ENCODE measurements around the gene TUBA1A.

TUBA1A gene

GRCh38 chr12:49188916-49189367 lies at the start of gene TUBA1A:
TUBA1A (minus strand) TSS chr12:49189080; CDS start chr12:49188979, 101 bp downstream.
- peak; percentile 74 to 79 for DNase-seq
- no peak for TF ChIP-seq GATA1 (IDR thresholded peaks at IDR 0.05; ENCODE audit: low read depth, low read length)
- TF ChIP-seq POLR2A (IDR thresholded peaks at IDR 0.05; ENCODE audit: low read length) = peak; percentile 97

DNA sequence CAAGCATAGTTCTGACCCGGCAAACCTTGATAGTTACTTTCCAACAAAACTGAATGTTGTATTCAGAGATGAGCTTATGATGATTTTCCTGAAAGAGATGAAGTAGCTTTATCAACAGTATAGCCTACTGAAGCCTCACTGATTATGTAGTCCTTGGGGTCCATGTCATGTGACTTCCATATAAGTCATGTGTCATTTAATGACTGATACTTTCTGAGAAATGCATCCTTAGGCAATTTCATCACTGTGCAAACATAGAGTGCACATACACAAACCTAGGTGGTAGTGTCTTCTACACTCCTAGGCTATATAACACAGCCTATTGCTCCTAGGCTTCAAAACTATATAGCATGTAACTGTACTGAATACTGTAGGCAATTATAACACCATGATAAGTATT lies 47.5 kb upstream of the TUBA1A start:
- no peak for TF ChIP-seq POLR2A (IDR thresholded peaks at IDR 0.05; ENCODE audit: low read length)
- TF ChIP-seq GATA1 (IDR thresholded peaks at IDR 0.05; ENCODE audit: low read depth, low read length) = no peak
- peak; percentile 27 to 45 for DNase-seq

- TF ChIP-seq POLR2A (IDR thresholded peaks at IDR 0.05; ENCODE audit: low read length) (peak; percentile 47), GATA1 (IDR thresholded peaks at IDR 0.05; ENCODE audit: low read depth, low read length) (no peak)
- peak; percentile 34 to 50 for DNase-seq
These were observed 45.1 kb upstream of the TUBA1A start for GRCh38 chr12:49233842-49234526.

DNA sequence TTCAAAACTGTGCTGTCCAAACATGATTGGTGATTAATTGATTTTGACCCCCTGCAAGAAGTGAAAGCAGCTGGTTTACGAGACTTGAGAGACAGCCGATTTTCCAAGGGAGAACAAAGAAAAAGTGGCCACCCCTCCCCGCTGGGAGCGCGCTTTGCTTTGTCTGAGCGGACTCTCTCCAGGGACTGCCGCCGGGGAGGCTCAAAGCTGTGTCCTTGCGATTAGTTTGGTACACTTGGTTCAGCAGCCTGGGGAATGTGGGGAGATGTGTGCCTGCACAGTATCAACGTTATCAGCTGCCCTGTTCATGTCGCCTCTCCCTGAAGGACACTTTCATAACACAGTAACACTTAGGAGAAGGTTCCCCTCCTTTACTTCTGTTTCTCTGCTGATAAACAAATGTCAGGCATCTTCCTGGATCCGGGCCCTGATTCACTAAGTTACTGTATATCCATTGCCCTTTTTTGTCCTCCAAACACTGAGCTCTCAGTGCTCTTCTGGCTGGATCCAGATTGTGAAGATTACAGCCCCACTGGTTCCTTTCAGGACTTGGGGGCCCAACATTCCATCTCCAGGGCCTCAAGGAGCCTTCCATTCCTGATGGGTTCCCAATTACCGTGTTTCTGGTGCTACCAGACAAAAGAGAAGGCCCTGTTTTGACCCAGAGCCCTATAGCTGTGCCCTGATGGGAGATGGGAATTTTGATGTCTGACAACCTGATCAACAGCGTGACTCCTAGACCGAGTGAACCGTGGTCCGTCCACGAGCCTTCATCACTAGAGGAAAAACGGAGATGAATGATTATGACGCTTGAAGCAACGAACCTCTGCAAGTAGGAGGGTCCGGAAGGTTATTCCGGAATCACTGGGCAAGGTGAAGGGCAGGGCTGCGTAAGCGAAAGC lies 44.3 kb upstream of the TUBA1A start:
- DNase-seq = peak; percentile 87 to 94

GRCh38 chr12:49231878-49232655 lies 43.2 kb upstream of the TUBA1A start:
- DNase-seq = peak in 1 of 2 experiments; percentile 41
- TF ChIP-seq GATA1 (IDR thresholded peaks at IDR 0.05; ENCODE audit: low read depth, low read length) (no peak), POLR2A (IDR thresholded peaks at IDR 0.05; ENCODE audit: low read length) (no peak)

More for the DNA sequence above, 44.3 kb upstream of the TUBA1A start:
- peak; percentile 72 for TF ChIP-seq GATA1 (IDR thresholded peaks at IDR 0.05; ENCODE audit: low read depth, low read length)
- TF ChIP-seq POLR2A (IDR thresholded peaks at IDR 0.05; ENCODE audit: low read length) = peak; percentile 39

DNA sequence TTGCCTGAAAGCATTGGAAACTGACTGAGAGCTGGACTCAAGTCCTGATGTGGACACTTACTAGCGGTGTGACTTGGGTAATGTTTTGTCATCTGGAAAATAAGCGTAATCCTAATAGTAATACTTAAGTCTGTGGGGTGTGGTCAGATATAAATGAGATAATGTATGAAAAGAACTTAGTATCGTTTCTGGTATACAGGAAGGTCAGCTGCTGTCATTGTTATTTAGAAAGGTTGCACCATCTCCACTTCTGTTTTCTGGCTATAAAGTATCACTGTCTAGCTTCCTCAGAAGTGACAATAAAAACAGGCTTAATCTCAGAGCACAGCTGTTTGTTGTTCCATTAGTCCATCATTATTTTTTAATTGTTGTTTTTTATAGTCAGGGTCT lies 41.9 kb upstream of the TUBA1A start:
- peak; percentile 12 to 22 for DNase-seq
- TF ChIP-seq POLR2A (IDR thresholded peaks at IDR 0.05; ENCODE audit: low read length) (peak; percentile 16), GATA1 (IDR thresholded peaks at IDR 0.05; ENCODE audit: low read depth, low read length) (no peak)

DNA sequence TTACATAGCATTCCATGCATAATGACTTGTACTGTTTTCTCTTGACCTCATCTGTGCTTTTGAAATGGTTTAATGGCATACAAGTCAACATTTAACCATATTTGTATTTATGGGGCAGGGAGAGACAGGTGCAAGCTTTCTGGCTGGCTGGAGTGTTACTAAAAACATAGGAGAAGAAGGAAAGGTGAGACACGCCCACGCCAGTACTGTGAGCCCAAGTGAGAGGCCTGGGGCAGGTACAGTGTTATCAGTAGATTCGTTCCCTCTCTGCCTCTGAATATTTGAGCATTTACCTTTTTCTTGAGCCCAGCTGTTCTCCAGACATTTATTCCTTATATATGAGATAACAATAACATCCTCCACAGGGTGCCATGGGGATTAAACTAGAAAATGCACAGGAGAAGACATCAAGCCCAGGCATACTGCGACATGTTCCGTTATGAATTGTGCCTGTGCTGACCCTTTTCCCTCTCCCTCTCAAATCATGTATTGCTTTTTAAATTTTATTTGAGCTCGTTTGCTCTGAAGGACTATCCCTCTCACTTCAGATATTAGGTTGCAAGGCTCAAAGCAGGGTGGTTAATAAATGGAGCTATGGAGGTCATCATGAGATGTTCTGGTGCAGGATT lies 41.4 kb upstream of the TUBA1A start:
- no peak for DNase-seq
- no peak for TF ChIP-seq GATA1 (IDR thresholded peaks at IDR 0.05; ENCODE audit: low read depth, low read length)
- TF ChIP-seq POLR2A (IDR thresholded peaks at IDR 0.05; ENCODE audit: low read length) = no peak

DNA sequence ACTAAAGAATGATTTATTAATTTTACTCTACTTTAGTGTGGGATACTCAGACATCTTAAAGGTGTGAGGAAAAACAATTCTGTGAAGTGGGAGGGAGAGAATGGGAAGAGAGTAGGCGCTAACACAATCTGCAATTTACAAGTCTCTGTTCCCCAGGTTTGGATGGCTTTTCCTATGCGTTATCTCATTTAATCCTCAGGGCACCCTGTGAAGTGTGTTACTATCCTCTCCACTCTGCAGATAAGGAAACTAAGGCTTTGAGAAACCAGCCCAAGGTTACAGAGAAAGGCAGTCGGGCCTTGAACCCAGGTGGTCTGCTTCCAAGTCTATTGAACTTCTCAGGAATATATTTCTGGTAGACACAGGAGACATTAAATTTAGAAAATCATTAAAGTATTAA lies 39.8 kb upstream of the TUBA1A start:
- TF ChIP-seq POLR2A (IDR thresholded peaks at IDR 0.05; ENCODE audit: low read length) (no peak), GATA1 (IDR thresholded peaks at IDR 0.05; ENCODE audit: low read depth, low read length) (no peak)
- no peak for DNase-seq

- TF ChIP-seq GATA1 (IDR thresholded peaks at IDR 0.05; ENCODE audit: low read depth, low read length) (no peak), POLR2A (IDR thresholded peaks at IDR 0.05; ENCODE audit: low read length) (no peak)
- no peak for DNase-seq
These were observed 38.8 kb upstream of the TUBA1A start for GRCh38 chr12:49227713-49228112.

DNA sequence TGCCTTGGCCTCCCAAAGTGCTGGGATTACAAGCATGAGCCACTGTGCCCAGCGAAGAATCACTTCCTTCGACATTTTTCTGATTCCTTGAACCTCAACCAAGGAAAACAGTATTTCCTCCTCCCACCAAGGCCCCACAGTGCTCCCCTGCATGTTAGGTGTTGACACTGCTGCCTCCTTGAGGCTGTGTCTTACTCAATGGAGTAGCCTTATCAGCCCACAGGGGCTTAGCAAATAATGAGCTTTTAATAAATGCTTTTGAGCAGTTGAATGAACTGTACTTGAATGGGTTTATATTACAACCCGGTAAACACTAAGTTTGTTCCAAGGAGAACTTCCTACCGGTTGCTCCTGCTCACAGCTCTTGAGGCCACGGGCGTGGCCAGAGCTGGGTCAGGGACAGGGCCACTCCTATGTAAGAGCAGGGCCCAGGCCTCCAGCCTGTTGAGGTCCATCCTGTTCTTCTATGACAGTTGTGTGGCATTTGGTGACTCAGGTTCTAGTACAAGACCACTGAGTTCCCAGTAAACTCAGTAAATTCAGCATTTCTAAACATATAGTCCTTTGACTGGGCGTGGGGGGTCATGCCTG lies 36.8 kb upstream of the TUBA1A start:
- peak in 1 of 2 experiments; percentile 30 for DNase-seq
- TF ChIP-seq GATA1 (IDR thresholded peaks at IDR 0.05; ENCODE audit: low read depth, low read length) = no peak
- TF ChIP-seq POLR2A (IDR thresholded peaks at IDR 0.05; ENCODE audit: low read length) = no peak

DNA sequence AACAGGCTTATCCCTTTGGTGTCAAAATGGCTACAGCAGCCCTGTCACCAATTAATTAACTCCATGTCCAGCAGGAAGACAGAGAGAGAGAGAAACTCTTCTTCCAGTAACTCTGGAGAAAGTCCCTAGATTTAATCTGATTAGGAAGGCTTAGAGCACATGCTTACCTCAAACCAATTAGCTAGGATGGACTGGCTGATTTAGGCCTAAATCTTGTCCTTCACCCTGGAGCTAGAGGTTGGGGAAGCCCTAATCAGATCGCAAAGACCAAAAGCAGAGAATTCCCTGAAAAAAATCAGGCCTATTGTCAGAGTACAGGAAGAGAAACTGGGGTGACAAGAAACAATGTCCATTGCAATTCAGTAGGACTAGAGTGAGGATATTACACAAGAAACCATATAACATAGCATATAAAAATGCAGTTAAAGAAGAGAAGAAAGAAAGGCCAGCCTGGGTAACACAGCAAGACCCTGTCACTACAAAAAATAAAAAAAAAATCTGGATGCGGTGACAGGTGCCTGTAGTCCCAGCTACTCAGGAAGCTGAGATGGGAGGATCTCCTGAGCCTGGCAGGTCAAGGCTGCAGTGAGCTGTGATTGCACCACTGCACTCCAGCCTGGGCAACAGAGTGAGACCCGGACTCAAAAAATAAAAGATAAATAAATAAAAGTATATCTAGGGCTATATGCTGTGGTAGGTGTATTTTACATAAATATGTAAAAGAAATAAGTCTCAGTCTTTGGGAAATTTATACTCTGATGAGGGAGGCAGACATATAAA lies 34.9 kb upstream of the TUBA1A start:
- no peak for DNase-seq

DNA sequence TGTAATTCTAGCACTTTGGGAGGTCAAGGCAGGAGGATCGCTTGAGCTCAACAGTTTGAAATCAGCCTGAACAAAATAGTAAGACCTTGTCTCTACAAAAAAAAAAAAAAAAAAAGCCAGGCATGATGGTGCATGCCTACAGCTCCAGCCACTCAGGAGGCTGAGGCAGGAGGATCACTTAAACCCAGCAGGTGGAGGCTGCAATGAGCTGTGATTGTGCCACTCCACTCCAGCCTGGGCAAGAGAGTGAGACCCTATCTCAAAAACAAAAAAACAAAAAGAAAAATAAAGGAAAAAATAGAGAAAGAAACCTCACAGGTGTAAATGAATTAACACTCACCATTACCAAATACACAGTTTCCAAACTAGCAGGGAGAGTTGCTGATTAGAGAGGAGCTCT lies 34.2 kb upstream of the TUBA1A start:
- no peak for DNase-seq
- TF ChIP-seq GATA1 (IDR thresholded peaks at IDR 0.05; ENCODE audit: low read depth, low read length) (no peak), POLR2A (IDR thresholded peaks at IDR 0.05; ENCODE audit: low read length) (no peak)

More for the DNA sequence above, 34.9 kb upstream of the TUBA1A start:
- TF ChIP-seq GATA1 (IDR thresholded peaks at IDR 0.05; ENCODE audit: low read depth, low read length) (no peak), POLR2A (IDR thresholded peaks at IDR 0.05; ENCODE audit: low read length) (no peak)
